GM12875 (cell line): ENCODE results near the gene KRTAP5-2.
"Not testable (repeated sequence)": the region's sequence is repeated elsewhere in the genome, so short reads cannot be mapped to it uniquely, and the experiment has no call there.

ENCODE experiments used
- H3K4me3 ChIP-seq: one replicate; pipeline ENCODE4 v1.5.1; 2011; ENCODE audit warnings: low read depth, low read length, control low read depth
- TF ChIP-seq, protein P1 (sequence below): IDR thresholded peaks from 2 replicates; pipeline ENCODE4 v1.5.1; 2011; ENCODE audit warnings: low read depth, mild to moderate bottlenecking, control low read depth, inconsistent platforms, low read length, moderate library complexity, borderline replicate concordance; ENCODE audit not compliant: insufficient read depth

KRTAP5-2 gene, protein sequence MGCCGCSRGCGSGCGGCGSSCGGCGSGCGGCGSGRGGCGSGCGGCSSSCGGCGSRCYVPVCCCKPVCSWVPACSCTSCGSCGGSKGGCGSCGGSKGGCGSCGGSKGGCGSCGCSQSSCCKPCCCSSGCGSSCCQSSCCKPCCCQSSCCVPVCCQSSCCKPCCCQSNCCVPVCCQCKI

GRCh38 chr11:1597994-1598380, at the start of gene KRTAP5-2:
Gene KRTAP5-2 (minus strand): TSS chr11:1598294. CDS start chr11:1598250, 44 bp downstream.
- no peak within 1 kb of the TSS for H3K4me3 ChIP-seq
- TF ChIP-seq, protein P1, sequence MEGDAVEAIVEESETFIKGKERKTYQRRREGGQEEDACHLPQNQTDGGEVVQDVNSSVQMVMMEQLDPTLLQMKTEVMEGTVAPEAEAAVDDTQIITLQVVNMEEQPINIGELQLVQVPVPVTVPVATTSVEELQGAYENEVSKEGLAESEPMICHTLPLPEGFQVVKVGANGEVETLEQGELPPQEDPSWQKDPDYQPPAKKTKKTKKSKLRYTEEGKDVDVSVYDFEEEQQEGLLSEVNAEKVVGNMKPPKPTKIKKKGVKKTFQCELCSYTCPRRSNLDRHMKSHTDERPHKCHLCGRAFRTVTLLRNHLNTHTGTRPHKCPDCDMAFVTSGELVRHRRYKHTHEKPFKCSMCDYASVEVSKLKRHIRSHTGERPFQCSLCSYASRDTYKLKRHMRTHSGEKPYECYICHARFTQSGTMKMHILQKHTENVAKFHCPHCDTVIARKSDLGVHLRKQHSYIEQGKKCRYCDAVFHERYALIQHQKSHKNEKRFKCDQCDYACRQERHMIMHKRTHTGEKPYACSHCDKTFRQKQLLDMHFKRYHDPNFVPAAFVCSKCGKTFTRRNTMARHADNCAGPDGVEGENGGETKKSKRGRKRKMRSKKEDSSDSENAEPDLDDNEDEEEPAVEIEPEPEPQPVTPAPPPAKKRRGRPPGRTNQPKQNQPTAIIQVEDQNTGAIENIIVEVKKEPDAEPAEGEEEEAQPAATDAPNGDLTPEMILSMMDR = no peak

DNA sequence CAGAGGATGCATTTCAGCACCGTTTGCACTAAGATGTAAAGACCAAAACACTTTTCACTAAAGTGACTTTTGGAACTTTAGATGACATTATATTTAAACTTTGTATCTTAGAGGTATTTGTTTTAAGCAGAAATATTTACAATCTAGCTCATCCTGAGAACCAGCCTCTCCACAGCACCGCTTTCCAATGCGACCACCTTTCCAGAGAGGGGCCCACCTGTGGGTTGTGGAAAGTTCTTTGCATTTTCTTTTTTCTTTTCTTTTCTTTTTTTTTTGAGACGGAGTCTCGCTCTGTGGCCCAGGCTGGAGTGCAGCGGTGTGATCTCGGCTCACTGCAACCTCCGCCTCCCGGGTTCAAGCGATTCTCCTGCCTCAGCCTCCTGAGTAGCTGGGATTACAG, 48.4 kb upstream of the KRTAP5-2 start:
- H3K4me3 ChIP-seq = not testable (repeated sequence)

DNA sequence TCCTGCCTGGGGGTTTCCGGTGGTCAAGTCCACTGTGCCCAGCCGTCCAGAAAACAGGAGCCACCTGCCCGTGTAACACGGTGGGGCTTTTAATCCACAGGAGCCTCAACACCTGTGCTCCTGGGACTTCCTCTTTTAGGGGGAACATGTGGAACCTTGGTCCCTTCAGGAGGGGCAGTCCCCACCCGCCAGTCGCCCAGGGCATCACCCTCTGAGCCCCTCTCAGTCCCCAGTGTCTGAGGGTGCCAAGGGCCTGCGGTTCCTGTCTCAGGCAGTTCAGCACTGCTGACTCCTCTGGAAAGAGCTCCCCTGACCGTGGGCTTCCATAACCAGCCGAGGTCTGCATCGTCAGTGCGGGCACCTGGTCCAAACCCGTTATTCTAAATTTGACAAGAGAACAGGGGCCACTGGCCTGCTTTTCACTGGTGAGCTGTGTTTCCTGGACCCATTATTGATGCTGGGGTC, 47.3 kb upstream of the KRTAP5-2 start:
- TF ChIP-seq, protein P1 = no peak

DNA sequence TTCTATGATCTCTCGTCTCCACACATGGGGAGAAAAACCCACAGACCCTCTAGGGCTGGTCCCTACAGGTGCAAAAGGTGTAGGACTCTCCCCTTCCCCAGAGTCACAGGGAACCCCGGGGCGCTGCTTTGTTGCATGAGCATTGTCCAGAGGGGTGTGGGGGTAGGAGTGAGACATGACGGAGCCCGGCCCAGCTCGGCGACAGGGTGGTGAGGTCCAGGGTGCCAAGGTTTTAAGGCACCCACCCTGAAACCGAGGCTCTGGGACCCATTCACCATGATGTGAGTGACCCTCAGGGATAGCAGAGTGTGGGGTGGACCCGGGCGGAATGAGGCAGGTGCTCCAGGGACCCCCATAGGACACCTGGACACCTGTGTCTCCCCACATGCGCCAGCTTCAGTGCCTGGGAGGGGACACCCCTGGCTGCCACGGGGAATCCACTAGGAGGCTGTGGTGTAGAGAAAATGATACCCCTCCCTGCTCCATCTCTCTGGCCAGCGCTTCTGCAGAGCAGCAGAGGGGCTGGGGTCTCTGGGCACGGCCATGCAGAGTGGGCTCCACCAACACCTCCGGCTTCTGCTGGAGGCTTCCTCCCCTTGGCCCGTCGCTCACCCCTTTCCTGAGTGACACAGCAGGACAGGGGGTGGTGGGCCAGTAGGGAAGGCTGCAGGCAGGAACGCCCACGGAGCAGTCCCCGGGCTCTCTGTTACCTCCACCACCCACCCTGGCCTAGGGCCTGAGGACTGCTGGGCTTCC, 46.7 kb upstream of the KRTAP5-2 start:
- H3K4me3 ChIP-seq = no peak overlapping the region
- TF ChIP-seq, protein P1 = no peak

More for the DNA sequence above, 47.3 kb upstream of the KRTAP5-2 start:
- H3K4me3 ChIP-seq = no peak overlapping the region

DNA sequence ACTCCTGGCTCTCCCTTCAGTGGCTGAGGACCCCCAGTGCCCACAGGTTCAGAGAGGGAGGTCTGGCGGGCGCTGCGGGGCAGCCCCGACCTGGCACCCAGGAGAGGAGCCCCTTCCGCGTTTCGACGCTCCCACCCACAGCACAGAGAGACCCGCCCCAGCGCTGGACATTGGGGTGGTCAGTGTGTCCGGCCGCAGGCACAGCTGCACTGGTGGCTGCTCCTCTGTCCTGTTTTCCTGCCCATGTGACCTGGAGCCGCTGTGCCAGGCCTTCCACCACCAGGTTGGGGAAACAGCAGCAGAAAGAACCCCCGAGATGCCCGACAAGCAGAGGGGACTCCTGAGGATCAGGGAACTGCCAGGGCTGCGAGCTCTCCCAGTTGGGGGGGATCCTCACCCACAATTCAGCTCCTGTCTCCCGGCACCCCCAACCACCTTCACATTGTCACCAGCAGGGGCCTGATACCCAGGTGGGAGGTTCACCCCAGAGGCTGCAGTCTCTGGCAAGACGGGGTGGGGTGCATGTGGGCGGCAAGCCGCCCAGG, 45.1 kb upstream of the KRTAP5-2 start:
- TF ChIP-seq, protein P1 = no peak
- H3K4me3 ChIP-seq = no peak overlapping the region

DNA sequence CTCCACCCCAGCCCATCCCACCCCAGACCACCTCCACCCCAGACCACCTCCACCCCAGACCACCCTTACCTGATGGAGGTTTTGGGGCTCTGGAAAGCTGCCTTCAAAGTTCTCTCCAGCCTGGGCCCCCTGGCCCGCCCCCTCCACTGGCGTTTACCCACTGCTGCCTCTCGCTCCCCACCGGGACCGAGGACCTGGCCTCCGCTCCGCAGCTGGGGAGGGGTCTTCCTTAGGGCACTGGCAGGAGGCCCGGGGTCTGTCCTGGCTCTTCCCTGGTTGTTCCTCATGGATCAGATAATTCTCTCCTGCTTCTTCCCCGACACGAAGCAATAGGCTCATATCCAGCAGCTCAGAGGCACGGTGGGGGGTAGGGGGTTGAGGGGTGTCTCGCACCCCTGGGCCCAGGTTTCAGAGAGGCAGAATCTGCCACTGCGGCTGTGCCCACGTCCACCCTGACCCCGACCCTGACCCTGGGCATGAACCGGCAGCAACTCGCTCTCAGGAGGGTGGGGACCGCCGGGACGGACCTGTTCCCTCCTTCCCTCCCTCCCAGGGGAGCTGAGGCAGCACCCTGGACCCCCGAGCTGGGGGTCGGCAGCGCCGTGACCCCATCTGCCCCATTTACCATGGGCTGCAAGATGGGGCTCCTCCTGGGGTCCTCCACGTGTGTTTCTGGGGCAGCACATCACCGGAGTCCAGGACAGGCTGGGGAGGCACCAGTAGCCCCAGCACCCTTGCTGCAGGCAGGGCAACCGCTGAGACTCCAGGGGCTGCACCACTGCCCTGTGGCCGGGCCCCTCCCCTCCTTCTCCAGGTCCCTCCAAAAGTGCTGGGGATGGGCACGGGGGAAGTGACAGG, 44.4 kb upstream of the KRTAP5-2 start:
- H3K4me3 ChIP-seq = no peak overlapping the region
- TF ChIP-seq, protein P1 = no peak

DNA sequence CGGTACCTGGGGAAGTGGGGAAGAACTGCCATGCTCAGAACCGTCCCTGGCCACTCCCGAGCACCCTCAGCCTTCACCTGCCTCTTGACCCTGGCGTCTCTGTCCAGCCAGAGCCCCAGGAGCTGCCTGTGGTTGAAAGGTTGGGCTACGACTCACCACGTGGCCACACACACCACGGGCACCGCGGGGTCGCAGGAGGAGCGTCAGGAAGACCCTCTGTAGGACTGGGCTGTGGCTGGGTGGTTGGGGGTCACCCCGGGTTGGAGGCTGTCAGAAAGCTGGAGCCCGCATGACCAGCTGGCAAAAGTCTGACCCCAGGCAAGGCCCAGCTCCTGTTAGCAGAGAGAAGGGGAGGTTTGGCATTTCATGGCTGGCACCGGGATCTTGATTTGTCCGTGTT, 43.0 kb upstream of the KRTAP5-2 start:
- TF ChIP-seq, protein P1 = no peak
- H3K4me3 ChIP-seq = no peak overlapping the region
